HepG2 (cell line): ENCODE measurements around the gene NTSR2. TPM values are rescaled to one million over a fixed set of nuclear protein-coding genes. Genes with fewer than 3 reads are reported as not detected.
A peak's percentile ranks its signal among the peaks of the same experiment; 100 is the strongest.

Source experiments
- RBM22 ChIP-seq: fragments of 200-400 bp; formaldehyde crosslinking; optimal IDR thresholded peaks from 2 replicates; pipeline ENCODE3; 2017; ENCODE audit warnings: mild to moderate bottlenecking, low read length, moderate library complexity
- ZBTB38 ChIP-seq: sonication (generic); formaldehyde crosslinking; IDR thresholded peaks from 2 replicates; pipeline ENCODE4 v1.5.1; 2020; ENCODE audit warnings: mild to moderate bottlenecking, missing genetic modification reagents
- ZNF329 ChIP-seq: sonication (generic); formaldehyde crosslinking; IDR thresholded peaks from 2 replicates; pipeline ENCODE4 v1.9.0; 2021; ENCODE audit warnings: low read depth, mild to moderate bottlenecking, missing genetic modification reagents
- ZNF354B ChIP-seq: sonication (generic); formaldehyde crosslinking; IDR thresholded peaks from 2 replicates; pipeline ENCODE4 v1.8.0; 2022; ENCODE audit warnings: mild to moderate bottlenecking, missing genetic modification reagents
- ZNF616 ChIP-seq: sonication (generic); formaldehyde crosslinking; IDR thresholded peaks from 2 replicates; pipeline ENCODE4 v1.5.0; 2020; ENCODE audit warnings: low read depth, mild to moderate bottlenecking, missing genetic modification reagents
- ZNF704 ChIP-seq: sonication (generic); formaldehyde crosslinking; IDR thresholded peaks from 2 replicates; pipeline ENCODE4 v1.8.1; 2023; ENCODE audit warnings: mild to moderate bottlenecking, inconsistent platforms, moderate library complexity, missing genetic modification reagents, borderline replicate concordance
- polyA plus RNA-seq, 8 experiments: library from polyadenylated mRNA; depleted of rRNA in 3 of 8; stranded (reverse) in 7 of 8; unstranded in 1 of 8; fragments of >200 nt; fragmentation: Illumina TruSeq in 4 of 8; extraction: Trizol in 4 of 8; gene quantifications; 2 replicates each; pipeline versions ENCODE4 v1.2.1 to v1.2.3, GENCODE V29; 2011 to 2016; ENCODE audit warnings: low read depth in 4 of 8, missing spikeins in 1 of 8, mixed read lengths in 1 of 8; ENCODE audit not compliant: insufficient read depth in 1 of 8
- total RNA-seq, 5 experiments: library from RNA; depleted of rRNA; stranded (reverse); fragments of >200 nt; fragmentation: Illumina TruSeq; extraction: Trizol; gene quantifications; 2 replicates each; pipeline ENCODE4 v1.2.3, GENCODE V29; 2016; ENCODE audit warnings: low read depth in 1 of 5
- TF ChIP-seq, protein P1 (sequence below): sonication (generic); formaldehyde crosslinking; IDR thresholded peaks from 2 replicates; pipeline ENCODE4 v1.9.0; 2021; ENCODE audit warnings: mild to moderate bottlenecking, missing genetic modification reagents
- TF ChIP-seq, protein P2 (sequence below): IDR thresholded peaks from 2 replicates; pipeline ENCODE4 v1.6.1; 2012; ENCODE audit warnings: low read depth, low read length, improper control_type of control experiment
- TF ChIP-seq, protein P3 (sequence below): sonication (generic); formaldehyde crosslinking; IDR thresholded peaks from 2 replicates; pipeline ENCODE4 v1.4.0; 2020; ENCODE audit warnings: mild to moderate bottlenecking, low read depth, missing genetic modification reagents
- TF ChIP-seq, protein P4 (sequence below): sonication (generic); formaldehyde crosslinking; IDR thresholded peaks from 2 replicates; pipeline ENCODE4 v1.4.0; 2020; ENCODE audit warnings: missing genetic modification reagents

NTSR2 gene
- total and polyA plus RNA-seq, 2 of the 13 experiments (the other 11 are each of a cell fraction or from before 2014, with no cell fraction given), result not detected

DNA sequence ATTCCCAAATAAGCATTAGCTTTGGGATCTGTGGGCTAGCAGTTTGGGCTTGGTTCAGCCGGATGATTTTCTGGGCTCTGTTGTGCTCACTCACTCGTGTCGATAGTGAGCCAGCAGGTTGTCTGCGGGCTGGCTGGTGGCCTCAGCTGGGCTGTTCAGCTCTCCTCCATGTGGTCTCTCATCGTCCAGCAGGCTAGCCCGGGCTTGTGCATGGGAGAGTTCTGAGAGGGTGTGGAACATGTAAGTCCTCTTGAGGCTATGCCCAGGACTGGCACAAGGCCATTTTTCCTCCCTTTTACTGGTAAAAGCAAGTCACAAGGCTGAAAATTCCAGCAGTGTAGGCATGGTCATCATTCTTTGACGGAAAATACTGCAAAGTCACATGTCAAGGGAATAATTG lies 38.5 kb downstream of the NTSR2 start (continued):
- TF ChIP-seq, protein P1, sequence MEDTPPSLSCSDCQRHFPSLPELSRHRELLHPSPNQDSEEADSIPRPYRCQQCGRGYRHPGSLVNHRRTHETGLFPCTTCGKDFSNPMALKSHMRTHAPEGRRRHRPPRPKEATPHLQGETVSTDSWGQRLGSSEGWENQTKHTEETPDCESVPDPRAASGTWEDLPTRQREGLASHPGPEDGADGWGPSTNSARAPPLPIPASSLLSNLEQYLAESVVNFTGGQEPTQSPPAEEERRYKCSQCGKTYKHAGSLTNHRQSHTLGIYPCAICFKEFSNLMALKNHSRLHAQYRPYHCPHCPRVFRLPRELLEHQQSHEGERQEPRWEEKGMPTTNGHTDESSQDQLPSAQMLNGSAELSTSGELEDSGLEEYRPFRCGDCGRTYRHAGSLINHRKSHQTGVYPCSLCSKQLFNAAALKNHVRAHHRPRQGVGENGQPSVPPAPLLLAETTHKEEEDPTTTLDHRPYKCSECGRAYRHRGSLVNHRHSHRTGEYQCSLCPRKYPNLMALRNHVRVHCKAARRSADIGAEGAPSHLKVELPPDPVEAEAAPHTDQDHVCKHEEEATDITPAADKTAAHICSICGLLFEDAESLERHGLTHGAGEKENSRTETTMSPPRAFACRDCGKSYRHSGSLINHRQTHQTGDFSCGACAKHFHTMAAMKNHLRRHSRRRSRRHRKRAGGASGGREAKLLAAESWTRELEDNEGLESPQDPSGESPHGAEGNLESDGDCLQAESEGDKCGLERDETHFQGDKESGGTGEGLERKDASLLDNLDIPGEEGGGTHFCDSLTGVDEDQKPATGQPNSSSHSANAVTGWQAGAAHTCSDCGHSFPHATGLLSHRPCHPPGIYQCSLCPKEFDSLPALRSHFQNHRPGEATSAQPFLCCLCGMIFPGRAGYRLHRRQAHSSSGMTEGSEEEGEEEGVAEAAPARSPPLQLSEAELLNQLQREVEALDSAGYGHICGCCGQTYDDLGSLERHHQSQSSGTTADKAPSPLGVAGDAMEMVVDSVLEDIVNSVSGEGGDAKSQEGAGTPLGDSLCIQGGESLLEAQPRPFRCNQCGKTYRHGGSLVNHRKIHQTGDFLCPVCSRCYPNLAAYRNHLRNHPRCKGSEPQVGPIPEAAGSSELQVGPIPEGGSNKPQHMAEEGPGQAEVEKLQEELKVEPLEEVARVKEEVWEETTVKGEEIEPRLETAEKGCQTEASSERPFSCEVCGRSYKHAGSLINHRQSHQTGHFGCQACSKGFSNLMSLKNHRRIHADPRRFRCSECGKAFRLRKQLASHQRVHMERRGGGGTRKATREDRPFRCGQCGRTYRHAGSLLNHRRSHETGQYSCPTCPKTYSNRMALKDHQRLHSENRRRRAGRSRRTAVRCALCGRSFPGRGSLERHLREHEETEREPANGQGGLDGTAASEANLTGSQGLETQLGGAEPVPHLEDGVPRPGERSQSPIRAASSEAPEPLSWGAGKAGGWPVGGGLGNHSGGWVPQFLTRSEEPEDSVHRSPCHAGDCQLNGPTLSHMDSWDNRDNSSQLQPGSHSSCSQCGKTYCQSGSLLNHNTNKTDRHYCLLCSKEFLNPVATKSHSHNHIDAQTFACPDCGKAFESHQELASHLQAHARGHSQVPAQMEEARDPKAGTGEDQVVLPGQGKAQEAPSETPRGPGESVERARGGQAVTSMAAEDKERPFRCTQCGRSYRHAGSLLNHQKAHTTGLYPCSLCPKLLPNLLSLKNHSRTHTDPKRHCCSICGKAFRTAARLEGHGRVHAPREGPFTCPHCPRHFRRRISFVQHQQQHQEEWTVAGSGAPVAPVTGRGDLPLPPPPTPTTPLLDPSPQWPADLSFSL, result no peak
- TF ChIP-seq, protein P2, sequence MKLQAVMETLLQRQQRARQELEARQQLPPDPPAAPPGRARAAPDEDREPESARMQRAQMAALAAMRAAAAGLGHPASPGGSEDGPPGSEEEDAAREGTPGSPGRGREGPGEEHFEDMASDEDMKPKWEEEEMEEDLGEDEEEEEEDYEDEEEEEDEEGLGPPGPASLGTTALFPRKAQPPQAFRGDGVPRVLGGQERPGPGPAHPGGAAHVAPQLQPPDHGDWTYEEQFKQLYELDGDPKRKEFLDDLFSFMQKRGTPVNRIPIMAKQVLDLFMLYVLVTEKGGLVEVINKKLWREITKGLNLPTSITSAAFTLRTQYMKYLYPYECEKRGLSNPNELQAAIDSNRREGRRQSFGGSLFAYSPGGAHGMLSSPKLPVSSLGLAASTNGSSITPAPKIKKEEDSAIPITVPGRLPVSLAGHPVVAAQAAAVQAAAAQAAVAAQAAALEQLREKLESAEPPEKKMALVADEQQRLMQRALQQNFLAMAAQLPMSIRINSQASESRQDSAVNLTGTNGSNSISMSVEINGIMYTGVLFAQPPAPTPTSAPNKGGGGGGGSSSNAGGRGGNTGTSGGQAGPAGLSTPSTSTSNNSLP, result no peak
- no peak for TF ChIP-seq ZNF354B (CRISPR knock-in tag)
- TF ChIP-seq RBM22, result peak; percentile 59
- TF ChIP-seq ZNF704 (CRISPR knock-in tag), result no peak
- TF ChIP-seq ZNF616, result no peak
- TF ChIP-seq, protein P3, sequence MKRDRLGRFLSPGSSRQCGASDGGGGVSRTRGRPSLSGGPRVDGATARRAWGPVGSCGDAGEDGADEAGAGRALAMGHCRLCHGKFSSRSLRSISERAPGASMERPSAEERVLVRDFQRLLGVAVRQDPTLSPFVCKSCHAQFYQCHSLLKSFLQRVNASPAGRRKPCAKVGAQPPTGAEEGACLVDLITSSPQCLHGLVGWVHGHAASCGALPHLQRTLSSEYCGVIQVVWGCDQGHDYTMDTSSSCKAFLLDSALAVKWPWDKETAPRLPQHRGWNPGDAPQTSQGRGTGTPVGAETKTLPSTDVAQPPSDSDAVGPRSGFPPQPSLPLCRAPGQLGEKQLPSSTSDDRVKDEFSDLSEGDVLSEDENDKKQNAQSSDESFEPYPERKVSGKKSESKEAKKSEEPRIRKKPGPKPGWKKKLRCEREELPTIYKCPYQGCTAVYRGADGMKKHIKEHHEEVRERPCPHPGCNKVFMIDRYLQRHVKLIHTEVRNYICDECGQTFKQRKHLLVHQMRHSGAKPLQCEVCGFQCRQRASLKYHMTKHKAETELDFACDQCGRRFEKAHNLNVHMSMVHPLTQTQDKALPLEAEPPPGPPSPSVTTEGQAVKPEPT (CRISPR knock-in tag), result no peak
- TF ChIP-seq ZNF329 (CRISPR knock-in tag), result no peak
- 0 out of 2 replicates have a peak, but pooled peaks have one; percentile 27 for TF ChIP-seq ZBTB38 (CRISPR knock-in tag)
- TF ChIP-seq, protein P4, sequence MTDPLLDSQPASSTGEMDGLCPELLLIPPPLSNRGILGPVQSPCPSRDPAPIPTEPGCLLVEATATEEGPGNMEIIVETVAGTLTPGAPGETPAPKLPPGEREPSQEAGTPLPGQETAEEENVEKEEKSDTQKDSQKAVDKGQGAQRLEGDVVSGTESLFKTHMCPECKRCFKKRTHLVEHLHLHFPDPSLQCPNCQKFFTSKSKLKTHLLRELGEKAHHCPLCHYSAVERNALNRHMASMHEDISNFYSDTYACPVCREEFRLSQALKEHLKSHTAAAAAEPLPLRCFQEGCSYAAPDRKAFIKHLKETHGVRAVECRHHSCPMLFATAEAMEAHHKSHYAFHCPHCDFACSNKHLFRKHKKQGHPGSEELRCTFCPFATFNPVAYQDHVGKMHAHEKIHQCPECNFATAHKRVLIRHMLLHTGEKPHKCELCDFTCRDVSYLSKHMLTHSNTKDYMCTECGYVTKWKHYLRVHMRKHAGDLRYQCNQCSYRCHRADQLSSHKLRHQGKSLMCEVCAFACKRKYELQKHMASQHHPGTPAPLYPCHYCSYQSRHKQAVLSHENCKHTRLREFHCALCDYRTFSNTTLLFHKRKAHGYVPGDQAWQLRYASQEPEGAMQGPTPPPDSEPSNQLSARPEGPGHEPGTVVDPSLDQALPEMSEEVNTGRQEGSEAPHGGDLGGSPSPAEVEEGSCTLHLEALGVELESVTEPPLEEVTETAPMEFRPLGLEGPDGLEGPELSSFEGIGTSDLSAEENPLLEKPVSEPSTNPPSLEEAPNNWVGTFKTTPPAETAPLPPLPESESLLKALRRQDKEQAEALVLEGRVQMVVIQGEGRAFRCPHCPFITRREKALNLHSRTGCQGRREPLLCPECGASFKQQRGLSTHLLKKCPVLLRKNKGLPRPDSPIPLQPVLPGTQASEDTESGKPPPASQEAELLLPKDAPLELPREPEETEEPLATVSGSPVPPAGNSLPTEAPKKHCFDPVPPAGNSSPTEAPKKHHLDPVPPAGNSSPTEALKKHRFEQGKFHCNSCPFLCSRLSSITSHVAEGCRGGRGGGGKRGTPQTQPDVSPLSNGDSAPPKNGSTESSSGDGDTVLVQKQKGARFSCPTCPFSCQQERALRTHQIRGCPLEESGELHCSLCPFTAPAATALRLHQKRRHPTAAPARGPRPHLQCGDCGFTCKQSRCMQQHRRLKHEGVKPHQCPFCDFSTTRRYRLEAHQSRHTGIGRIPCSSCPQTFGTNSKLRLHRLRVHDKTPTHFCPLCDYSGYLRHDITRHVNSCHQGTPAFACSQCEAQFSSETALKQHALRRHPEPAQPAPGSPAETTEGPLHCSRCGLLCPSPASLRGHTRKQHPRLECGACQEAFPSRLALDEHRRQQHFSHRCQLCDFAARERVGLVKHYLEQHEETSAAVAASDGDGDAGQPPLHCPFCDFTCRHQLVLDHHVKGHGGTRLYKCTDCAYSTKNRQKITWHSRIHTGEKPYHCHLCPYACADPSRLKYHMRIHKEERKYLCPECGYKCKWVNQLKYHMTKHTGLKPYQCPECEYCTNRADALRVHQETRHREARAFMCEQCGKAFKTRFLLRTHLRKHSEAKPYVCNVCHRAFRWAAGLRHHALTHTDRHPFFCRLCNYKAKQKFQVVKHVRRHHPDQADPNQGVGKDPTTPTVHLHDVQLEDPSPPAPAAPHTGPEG, result no peak
